ENCODE measurements around the gene FOXD4L1.
A peak's percentile ranks its signal among the peaks of the same experiment; 100 is the strongest.
"Not testable (repeated sequence)": the region's sequence is repeated elsewhere in the genome, so short reads cannot be mapped to it uniquely, and the experiment has no call there.

FOXD4L1 gene

DNA sequence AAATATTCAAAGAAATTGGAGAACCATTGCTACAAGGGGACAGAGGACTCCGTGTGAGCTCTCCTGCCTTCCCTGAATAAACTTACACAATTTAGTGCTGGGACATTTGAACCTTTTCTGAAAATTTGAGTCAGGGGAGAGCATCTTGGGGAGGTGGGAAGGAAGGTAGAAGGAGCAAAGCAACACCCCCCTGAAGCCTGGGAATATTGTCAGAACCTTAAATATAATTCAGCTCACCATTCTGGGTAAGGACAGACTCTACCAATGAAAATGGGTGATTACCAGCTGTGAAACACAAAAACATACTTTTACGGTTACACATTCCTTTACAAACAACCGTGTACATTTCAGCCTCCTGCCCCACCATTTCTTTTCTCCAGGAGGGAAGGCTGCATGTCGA lies at the start of gene FOXD4L1:
TSS of gene FOXD4L1 (plus strand) at position 301 of the 400 bp plus-strand sequence. CDS start 592 bp downstream, outside the sequence.
- not testable (repeated sequence) for DNase-seq (ENCODE audit: low read depth in 2 of 2)

DNA sequence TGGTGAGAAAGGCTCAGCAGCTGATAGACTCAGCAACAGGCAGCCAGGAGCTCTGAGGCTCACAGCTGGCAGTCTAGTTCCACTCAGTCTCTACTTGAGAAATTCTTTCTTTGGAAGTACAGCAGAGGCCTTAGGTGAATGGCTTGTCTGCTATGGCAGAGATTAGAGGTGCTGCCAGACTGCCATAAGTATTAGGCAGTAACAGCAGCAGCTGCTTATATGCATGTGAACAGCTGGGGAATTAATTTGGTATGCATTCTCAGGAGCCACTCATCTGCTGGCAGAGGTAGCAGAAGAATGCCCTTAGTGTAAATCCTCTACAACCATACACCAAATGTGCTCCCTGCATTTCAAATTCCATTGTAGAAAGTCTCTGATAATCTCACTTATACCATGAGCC lies 32.7 kb upstream of the FOXD4L1 start:
- DNase-seq (ENCODE audit: low read depth in 2 of 2), result not testable (repeated sequence)

DNA sequence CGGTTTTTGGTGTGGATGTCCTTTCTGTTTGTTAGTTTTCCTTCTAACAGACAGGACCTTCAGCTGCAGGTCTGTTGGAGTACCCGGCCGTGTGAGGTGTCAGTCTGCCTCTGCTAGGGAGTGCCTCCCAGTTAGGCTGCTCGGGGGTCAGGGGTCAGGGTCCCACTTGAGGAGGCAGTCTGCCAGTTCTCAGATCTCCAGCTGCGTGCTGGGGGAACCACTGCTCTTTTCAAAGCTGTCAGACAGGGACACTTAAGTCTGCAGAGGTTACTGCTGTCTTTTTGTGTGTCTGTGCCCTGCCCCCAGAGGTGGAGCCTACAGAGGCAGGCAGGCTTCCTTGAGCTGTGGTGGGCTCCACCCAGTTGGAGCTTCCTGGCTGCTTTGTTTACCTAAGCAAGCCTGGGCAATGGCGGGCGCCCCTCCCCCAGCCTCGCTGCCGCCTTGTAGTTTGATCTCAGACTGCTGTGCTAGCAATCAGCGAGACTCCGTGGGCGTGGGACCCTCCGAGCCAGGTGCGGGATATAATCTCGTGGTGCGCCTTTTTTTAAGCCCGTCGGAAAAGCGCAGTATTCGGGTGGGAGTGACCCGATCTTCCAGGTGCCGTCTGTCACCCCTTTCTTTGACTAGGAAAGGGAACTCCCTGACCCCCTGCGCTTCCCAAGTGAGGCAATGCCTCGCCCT lies 21.6 kb upstream of the FOXD4L1 start:
- not testable (repeated sequence) for DNase-seq (ENCODE audit: low read depth in 2 of 2)

GRCh38 chr2:113496527-113496926 lies 1.9 kb upstream of the FOXD4L1 start:
- not testable (repeated sequence) for DNase-seq (ENCODE audit: low read depth in 2 of 2)

- DNase-seq (ENCODE audit: low read depth in 2 of 2), result not testable (repeated sequence)
These were observed 787 bp downstream of the FOXD4L1 start for GRCh38 chr2:113499019-113499885.

DNA sequence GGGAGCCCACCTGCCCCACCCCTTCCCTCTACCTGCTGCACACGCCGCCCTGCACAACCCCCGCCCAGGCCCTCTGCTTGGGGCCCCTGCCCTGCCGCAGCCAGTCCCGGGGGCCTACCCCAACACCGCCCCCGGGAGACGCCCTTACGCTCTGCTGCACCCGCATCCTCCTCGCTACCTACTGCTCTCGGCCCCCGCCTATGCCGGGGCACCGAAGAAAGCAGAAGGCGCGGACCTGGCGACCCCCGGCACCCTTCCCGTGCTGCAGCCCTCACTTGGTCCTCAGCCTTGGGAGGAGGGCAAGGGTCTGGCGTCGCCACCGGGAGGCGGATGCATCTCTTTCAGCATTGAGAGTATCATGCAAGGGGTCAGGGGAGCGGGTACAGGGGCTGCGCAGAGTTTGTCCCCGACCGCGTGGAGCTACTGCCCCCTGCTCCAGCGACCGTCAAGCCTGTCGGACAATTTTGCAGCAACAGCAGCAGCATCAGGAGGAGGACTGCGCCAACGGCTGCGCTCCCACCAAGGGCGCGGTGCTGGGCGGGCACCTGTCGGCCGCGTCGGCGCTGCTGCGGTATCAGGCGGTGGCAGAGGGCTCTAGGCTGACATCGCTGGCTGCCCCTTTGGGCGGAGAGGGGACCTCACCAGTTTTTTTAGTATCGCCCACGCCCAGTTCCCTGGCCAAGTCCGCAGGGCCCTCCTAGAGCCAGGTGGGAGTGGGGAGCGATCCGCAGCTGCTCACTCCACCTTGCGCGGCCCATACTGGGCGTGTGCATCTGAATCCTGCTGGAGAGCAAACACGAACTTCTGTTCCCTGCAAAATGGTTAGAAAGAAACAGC lies 1.6 kb downstream of the FOXD4L1 start:
- not testable (repeated sequence) for DNase-seq (ENCODE audit: low read depth in 2 of 2)

GRCh38 chr2:113500723-113501038 lies 2.2 kb downstream of the FOXD4L1 start:
- not testable (repeated sequence) for DNase-seq (ENCODE audit: low read depth in 2 of 2)

DNA sequence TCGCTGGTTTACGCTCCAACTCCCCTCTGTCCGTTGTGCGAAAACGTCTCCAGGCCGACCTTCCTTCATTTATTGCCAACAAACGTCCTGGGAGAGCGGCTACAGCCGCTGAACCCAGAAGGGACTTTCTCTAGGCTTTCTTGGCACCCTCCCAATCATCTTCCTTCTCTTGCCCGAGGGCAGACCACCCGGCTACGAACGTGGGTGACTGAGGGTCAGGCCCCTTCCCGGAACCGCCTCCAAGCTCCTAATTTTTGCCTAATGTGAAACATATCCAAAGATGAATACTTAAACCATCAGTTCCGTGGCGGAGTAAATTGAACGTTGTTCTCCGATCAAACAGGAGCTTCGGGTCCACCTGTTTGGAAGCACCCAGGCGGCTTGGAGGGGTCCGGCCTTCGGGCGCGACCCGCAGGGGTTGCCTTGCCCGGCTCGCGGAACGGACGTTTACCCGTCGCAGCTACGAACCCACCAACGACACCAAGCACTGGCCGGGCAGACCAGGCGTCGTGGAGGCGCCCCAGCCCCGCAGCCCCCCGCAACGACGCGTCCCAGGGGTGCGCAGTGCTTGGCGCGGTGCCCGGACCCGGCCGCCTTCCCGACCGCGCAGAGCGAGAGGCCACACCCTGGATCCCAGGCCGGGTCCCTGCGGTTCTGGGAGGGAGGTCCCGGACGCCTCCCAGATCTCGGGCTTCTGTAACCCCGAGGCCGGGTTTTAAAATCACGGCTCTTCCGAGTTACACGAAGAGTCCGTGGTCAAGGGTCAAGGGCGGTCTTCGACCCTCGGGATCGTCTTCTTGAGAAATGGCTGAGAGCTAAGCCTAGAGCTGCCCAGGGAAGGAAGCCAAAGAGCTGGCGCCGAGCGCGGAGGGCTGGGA lies 4.0 kb downstream of the FOXD4L1 start:
- not testable (repeated sequence) for DNase-seq (ENCODE audit: low read depth in 2 of 2)

DNA sequence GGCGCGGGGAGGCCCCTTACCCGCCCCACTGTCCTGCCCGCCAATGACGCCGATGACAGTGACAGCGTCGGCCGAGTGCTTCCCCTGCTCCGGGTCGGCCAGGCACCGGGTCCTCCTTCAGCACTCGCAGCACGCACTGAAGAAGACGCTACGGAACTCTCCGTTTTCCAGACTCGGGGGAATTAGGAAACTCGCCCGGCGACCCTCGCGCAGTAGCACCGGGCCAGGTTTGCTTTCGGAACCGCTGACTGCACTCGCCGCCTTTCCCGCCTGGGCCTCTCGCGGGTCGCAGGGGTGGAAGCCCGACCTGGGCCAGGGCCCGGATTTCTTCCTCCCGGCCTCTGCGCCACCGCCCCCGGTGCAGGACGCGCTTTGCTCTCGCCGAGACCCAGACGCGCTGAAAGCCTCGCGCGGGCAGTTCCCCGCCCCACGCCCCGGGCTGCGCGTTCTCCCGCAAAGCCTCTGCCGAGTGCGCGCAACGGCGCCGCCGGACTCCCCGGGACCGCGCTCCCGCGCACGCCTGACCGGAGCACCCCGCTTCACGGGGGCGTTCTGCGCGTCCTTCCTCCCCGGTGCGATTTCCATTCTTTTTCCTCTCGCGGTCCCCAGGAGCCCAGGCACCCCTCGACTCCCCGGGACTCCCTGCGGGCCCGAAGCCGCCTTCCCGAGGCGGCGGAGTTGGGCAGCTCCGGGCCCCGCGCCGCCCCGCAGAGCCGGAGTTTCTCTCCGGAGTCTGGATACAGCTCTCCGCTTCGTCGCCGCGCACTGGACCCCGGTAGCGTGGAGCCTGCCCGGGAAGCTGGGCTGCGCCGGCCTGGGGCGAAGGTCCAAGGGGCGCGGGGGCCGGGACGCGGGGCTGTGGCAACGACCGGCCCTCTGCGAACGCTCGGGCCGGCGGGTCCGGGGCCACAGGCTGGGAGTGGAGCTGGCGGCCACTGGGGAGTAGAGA lies 4.9 kb downstream of the FOXD4L1 start:
- peak; percentile 30 to 40 for DNase-seq (ENCODE audit: low read depth in 2 of 2)

- not testable (repeated sequence) for DNase-seq (ENCODE audit: low read depth in 2 of 2)
These were observed 5.6 kb downstream of the FOXD4L1 start for GRCh38 chr2:113504081-113504480.

GRCh38 chr2:113507394-113508140 lies 9.1 kb downstream of the FOXD4L1 start:
- not testable (repeated sequence) for DNase-seq (ENCODE audit: low read depth in 2 of 2)

DNA sequence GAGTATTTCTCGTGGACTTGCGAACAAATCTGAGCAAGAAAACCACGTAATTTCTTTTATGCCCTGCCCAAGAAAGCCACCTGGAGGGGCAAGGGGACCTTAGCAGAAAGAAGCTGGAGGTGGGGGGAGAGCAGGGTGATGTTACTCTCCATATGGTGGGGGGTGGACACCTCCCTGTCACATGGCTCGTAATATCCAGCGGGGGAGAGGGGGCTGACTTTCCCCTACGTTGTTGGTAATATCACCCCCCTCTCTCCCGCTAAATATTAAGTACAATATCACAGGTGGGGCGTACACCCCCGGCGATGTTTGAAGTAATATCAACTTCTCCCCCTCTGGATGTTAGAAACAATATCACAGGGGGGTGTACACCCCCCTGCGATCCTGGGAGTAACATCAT lies 9.7 kb downstream of the FOXD4L1 start:
- DNase-seq (ENCODE audit: low read depth in 2 of 2), result not testable (repeated sequence)

DNA sequence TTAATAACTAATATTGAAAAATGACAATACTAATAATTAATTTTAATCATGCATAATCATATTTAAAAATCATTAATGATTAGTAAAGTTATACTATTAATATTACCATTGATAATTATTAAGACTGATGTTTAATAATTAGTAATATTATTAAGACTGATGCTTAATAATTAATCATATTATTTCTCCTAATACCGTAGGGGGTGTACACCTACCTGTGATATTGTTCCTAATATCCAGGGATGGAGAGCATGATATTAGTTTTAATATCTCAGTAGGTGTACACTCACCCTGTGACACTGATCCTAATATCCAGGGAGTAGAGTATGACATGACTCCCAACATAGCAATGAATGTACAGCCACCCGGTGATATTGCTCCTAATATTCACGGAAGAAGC lies 12.4 kb downstream of the FOXD4L1 start:
- DNase-seq (ENCODE audit: low read depth in 2 of 2), result not testable (repeated sequence)

GRCh38 chr2:113511859-113512258 lies 13.4 kb downstream of the FOXD4L1 start:
- DNase-seq (ENCODE audit: low read depth in 2 of 2), result not testable (repeated sequence)

DNA sequence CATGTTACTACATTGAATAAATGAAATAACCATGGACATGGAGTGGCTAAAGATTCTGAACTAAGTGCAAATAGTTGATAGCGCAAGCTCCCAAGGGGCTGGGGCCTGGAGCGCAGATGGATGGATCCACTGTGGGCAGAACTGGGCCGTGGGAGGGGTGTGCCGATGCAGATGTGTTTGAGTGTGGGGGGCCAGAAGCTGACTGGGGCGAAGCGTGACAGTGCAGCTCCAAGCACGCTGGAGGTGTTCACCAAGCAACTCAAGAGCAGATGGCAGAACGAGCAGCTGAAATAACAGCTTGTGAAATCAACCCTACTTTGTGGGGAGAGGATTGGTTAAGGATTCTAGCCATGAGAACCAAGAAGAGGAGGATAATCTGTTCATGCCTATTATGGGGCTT lies 17.0 kb downstream of the FOXD4L1 start:
- not testable (repeated sequence) for DNase-seq (ENCODE audit: low read depth in 2 of 2)

DNA sequence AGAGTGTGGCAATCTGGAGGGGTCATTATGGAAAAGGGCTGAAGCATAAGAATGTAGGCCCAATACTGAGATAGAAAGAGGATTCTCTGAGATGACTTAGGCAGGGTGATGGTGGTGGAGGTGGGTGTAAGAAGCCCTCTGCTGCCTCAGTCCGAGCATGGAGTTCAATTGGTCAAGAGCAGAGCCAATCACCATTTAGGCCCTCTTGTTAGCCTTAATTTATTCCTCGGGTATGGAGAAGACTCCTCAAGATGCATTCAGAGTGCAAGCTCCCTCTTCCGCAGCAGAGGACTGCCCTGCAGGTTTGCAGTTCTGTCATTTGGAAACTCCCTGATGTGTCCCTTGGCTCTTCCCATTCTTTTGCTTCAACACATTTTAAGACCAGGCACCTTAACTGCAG lies 17.5 kb downstream of the FOXD4L1 start:
- not testable (repeated sequence) for DNase-seq (ENCODE audit: low read depth in 2 of 2)

GRCh38 chr2:113517025-113517424 lies 18.6 kb downstream of the FOXD4L1 start:
- not testable (repeated sequence) for DNase-seq (ENCODE audit: low read depth in 2 of 2)

GRCh38 chr2:113520837-113521236 lies 22.4 kb downstream of the FOXD4L1 start:
- DNase-seq (ENCODE audit: low read depth in 2 of 2), result not testable (repeated sequence)

DNA sequence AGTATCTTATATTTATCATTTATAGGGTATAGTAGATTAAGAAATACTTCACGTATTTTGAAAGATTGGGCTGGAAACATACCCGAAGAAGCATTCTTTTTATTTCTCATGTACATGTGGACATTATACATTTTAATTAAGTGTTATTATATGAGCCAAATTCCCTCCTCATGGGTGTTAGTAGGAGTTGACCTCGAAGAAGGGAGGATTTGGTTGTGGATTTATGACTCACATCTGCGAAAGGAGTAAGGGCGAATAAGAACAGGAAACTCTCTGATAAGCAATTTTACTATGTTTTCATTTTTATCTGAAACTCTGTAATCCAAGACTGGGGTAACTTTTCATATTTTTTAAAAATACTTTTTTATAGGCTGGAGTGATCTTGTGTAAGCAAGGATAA lies 23.0 kb downstream of the FOXD4L1 start:
- DNase-seq (ENCODE audit: low read depth in 2 of 2), result not testable (repeated sequence)

Data from stimulated activated CD8-positive, alpha-beta memory T cell treated with anti-CD3 and anti-CD28 coated beads, Interleukin-2, amount 100 ng/mL, for 48 hours (primary cell).